Skeletal muscle cell (primary cell): ENCODE data around the gene NCK2.
A peak's percentile ranks its signal among the peaks of the same experiment; 100 is the strongest.

Experiments
- DNase-seq: peaks from one replicate; pipeline ENCODE4 v3.0.0-alpha.2; 2010; ENCODE audit warnings: low read depth
- H3K4me3 ChIP-seq: 2 replicates; pipeline ENCODE4 v1.5.1; 2011; ENCODE audit warnings: low read depth, mild to moderate bottlenecking, control low read depth, low read length, moderate library complexity

The NCK2 gene

GRCh38 chr2:105744909-105745853 is at the start of gene NCK2:
TSS of gene NCK2 (plus strand) at chr2:105744912. CDS start at chr2:105855064, 110,152 bp downstream.
- peak within 1 kb of the TSS; percentile 64 for H3K4me3 ChIP-seq
- no peak for DNase-seq

GRCh38 chr2:105697781-105698449 is 46.8 kb upstream of the NCK2 start:
- no peak for DNase-seq
- H3K4me3 ChIP-seq, result no peak overlapping the region

- no peak overlapping the region for H3K4me3 ChIP-seq
- no peak for DNase-seq
These were observed 45.9 kb upstream of the NCK2 start for GRCh38 chr2:105698820-105699219.

GRCh38 chr2:105701042-105701441 is 43.7 kb upstream of the NCK2 start:
- no peak overlapping the region for H3K4me3 ChIP-seq
- no peak for DNase-seq

- no peak overlapping the region for H3K4me3 ChIP-seq
- no peak for DNase-seq
These were observed 36.0 kb upstream of the NCK2 start for GRCh38 chr2:105708697-105709096.

- no peak overlapping the region for H3K4me3 ChIP-seq
- no peak for DNase-seq
These were observed 33.3 kb upstream of the NCK2 start for GRCh38 chr2:105711394-105711793.

GRCh38 chr2:105712166-105712915 is 32.4 kb upstream of the NCK2 start:
- no peak overlapping the region for H3K4me3 ChIP-seq
- DNase-seq, result no peak

- peak; percentile 60 for DNase-seq
- no peak overlapping the region for H3K4me3 ChIP-seq
These were observed 31.6 kb upstream of the NCK2 start for GRCh38 chr2:105712981-105713596.

- DNase-seq, result no peak
- H3K4me3 ChIP-seq, result no peak overlapping the region
These were observed 30.6 kb upstream of the NCK2 start for GRCh38 chr2:105714141-105714540.

GRCh38 chr2:105718846-105719481 is 25.7 kb upstream of the NCK2 start:
- no peak for DNase-seq

GRCh38 chr2:105721991-105722511 is 22.7 kb upstream of the NCK2 start:
- no peak overlapping the region for H3K4me3 ChIP-seq
- DNase-seq, result no peak

More at GRCh38 chr2:105718846-105719481, 25.7 kb upstream of the NCK2 start:
- H3K4me3 ChIP-seq, result no peak overlapping the region

GRCh38 chr2:105722726-105723297 is 21.9 kb upstream of the NCK2 start:
- no peak for DNase-seq
- no peak overlapping the region for H3K4me3 ChIP-seq

GRCh38 chr2:105723431-105723830 is 21.3 kb upstream of the NCK2 start:
- H3K4me3 ChIP-seq, result no peak overlapping the region
- DNase-seq, result no peak

GRCh38 chr2:105725388-105725787 is 19.3 kb upstream of the NCK2 start:
- no peak overlapping the region for H3K4me3 ChIP-seq
- DNase-seq, result no peak

- H3K4me3 ChIP-seq, result no peak overlapping the region
- DNase-seq, result no peak
These were observed 14.5 kb upstream of the NCK2 start for GRCh38 chr2:105730170-105730569.

GRCh38 chr2:105731511-105731910 is 13.2 kb upstream of the NCK2 start:
- DNase-seq, result no peak
- H3K4me3 ChIP-seq, result no peak overlapping the region

GRCh38 chr2:105732101-105732500 is 12.6 kb upstream of the NCK2 start:
- no peak overlapping the region for H3K4me3 ChIP-seq

GRCh38 chr2:105732955-105733607 is 11.6 kb upstream of the NCK2 start:
- H3K4me3 ChIP-seq, result no peak overlapping the region

More at GRCh38 chr2:105732101-105732500, 12.6 kb upstream of the NCK2 start:
- DNase-seq, result no peak

More at GRCh38 chr2:105732955-105733607, 11.6 kb upstream of the NCK2 start:
- DNase-seq, result no peak
